Activated CD8-positive, alpha-beta memory T cell treated with anti-CD3 and anti-CD28 coated beads for 48 hours (primary cell): ENCODE measurements around the gene TTLL11.
"Not testable (repeated sequence)": the region's sequence is repeated elsewhere in the genome, so short reads cannot be mapped to it uniquely, and the experiment has no call there.

ENCODE experiments used
- DNase-seq, 3 experiments: peaks; one replicate each; pipeline ENCODE4 v3.0.0-alpha.2; 2020; ENCODE audit warnings: low read depth in 2 of 3, low spot score in 2 of 3

TTLL11 gene

DNA sequence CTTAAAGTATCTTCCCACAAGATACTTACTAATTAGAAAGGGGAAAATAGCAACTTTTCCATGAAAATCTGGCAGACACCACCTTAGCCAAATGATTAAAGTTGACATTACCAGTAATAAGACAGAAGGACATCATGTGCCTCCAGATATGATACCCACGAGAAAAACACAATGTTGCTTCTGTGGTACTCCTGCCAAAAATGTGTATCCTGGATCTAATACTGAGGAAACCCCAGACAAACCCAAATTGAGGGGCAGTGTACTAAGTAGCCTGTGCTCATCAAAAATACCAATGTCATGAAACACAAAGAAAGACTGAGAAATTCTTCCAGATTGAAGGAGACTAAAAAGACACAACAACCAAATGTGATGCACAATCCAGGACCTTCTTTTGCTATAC is 85.3 kb downstream of the TTLL11 start:
- no peak for DNase-seq

DNA sequence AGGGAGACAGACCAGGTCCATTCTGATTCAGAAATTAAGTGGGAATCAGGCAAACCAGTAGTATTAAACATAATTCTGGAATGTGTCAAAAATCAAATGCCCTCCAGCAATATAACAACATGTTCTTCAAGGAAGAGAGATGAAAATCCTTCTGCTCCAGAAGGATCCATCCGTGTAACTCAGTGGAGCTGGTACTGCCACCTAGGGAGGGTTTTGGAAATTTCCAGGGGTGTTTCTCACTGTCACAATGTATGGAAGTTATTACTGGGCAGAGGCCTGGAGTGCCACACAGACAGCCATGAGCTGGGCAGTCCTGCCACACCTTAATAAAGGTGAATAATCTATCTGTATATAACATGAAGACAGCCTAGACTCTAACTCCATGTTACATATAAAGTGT is 87.5 kb downstream of the TTLL11 start:
- DNase-seq = no peak

DNA sequence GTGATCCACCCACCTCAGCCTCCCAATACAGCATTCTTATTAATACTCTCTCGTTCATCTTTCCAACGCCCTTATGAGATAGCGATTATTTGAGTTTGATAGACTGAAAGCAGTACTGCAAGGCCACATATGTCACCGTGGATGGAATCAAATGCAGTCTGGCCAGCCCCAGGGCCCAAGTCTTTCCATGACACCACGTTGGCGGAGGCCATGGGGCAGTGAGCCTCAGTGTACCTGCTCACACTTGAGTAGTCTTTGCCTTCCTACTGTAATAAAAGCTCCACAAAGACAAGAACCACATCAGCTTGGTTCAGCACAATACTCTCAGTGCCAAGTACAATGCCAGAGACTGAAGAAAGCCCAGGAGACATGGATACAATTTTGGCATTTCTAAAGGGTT is 88.5 kb downstream of the TTLL11 start:
- DNase-seq = no peak

DNA sequence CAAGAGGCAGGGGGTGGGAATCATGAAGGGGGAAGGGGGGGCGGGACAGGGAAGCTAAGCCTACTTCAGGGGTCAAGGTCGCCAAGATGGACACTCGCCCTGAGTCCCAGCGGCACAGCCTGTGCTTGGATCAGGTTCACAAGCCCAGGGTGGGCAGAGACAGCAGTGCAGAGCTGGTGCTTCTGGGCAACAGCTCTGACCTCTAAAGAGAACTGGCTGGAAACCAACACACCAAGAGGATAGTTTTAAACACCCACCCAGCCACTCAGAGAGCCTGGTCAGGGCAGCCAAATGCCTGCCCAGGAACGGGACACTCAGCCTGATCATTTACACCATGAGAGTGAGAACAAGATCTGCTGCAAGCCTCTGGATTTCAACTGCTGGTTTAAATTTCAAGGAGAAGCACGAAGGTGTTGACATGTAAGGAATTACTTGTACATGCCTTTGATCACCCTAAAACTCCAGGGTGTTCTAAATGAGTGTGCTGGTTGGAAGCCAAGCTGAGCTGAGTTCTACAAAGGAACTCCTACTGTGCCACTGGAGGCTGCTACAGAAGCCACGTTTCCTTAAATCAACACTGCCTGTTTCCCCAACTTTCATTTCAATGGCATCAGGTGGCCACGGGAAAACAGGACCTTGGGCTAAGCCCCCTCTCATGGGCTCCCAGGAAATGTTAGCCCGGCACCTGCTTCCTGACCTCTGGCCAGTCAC is 91.5 kb downstream of the TTLL11 start:
- no peak for DNase-seq

DNA sequence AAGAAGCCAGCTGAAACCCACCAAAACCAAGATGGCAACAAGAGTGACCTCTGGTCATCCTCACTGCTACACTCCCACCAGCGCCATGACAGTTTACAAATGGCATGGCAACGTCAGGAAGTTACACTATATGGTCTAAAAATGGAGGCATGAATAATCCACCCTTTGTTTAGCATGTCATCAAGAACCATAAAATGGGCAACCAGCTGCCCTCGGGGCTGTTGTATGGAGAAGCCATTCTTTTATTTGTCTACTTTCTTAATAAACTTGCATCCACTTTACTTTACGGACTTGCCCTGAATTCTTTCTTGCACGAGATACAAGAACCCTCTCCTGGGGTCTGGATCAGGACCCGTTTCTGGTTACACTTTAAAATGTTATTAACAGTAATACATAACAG is 92.6 kb downstream of the TTLL11 start:
- DNase-seq = not testable (repeated sequence)

DNA sequence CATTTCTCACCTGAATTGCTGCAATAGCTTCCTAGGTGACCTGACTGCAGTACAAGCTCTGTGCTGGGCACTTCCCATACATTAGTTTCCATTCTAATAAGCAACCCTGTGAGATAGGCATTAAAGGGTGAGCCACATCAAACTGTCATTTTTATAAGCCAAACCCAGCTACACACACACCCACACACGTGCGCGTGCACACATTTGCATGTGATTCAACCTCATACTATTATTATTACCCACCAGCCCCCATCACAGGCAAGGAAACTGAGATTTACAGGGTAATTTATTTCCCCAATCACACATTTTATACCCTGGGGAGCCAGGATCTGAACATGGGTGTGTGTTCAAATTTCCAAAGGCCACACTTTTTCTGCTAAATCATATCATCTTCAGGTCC is 93.6 kb downstream of the TTLL11 start:
- no peak for DNase-seq

DNA sequence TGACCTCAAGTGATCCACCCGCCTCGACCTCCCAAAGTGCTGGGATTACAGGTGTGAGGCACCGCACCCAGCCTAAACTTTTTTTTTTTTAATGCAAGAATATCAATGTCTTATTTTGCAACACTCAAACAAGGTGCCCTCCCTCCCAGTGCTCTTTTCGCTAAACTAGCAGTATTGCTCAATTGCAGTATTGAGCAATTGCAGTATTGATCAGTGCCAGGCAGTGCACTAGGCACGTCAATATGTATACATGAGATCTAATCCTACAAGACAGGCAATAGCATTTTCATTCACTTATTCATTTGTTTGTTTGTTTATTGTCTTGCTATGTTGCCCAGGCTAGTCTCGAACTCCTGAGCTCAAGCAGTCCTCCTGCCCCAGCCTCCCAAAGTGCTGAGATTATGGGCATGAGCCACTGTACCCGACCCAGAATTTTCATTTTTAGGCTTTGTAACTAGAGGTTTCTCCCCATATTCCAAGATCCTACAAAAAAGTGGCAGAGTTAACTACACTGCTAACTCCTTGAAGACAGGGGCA is 94.5 kb downstream of the TTLL11 start:
- DNase-seq = no peak

DNA sequence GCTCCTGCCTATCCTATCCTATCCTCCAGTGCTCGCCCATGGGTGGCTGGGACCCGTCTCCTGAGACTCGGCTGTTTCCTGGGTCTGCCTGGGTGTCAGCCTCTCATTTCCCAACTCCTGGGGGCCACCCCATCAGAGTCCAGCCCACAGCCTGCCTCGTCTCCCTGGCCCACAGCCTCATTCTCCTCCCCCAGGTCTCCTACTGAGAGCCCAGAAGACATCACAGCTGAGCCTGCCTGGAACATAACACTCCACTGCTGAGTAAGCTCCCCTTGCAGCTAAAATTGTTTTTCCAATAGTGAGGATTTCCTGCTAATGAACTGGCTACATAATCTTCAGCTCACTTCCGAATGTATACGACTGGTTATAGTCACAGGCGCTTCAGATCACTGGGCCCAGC is 95.3 kb downstream of the TTLL11 start:
- DNase-seq = no peak

DNA sequence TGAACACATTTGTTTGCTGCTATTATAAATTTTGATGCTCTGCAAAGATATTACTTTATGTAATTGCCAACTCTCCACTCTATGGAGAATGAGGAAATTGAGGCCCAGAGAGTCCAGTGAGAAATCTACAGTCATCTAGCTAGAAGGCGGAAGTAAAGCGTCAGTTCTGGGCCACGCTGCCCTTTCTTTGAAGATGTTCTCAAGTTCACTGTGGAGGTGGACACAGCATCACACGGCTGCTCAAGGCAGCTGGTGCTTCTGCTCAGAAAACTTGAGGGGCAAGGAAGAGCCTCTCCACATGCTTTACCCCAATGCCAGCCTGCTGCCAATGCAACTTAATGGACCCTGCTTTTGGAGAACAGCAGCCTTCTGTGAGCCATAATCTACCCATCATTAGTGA is 96.3 kb downstream of the TTLL11 start:
- DNase-seq = no peak

DNA sequence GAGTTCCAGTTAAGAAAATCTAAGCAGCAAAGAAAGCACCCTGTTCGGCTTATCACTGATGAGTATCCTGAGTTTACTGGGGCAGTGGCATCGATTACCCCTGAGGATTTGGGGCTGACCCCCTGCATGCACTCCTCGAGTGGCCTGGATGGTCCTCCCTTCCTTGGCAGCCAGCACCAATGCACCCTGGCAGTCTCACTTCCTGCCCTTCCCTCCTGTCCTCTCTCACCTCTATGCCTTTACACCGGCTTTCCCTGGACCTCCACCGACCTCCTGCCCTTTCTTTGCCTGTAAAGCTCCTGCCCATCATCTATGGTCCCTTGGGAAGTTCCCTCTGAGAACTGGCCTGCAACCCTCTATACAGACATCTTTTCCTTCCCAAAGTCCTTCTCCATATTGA is 97.1 kb downstream of the TTLL11 start:
- DNase-seq = no peak

DNA sequence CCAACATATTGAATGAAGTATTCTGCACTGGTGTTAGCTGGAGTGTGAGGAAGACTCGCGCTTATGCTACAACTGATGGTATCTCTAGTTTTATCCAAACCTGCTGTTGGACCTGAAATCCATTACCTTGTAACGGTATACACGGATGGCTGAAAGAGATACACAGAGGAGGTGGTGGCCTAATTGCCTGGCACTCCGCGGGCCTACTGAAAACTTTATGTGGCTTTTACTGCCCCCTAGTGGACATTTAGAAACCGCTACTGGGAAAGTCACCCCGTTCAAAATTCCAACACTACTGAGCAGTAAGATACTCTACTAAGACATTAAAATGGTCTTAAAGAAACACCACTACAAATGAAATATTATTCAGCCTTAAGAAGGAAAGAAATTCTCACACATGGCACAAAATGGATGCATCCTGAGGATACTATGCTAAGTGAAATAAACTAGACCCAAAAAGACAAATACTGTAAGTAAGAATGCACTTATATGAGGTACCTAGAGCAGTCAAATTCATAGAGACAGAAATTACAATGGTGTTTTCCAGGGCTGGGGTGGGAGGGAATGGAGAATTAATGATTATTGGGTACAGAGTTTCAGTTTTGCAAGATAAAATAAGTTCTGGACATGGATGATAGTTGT is 100.4 kb downstream of the TTLL11 start:
- DNase-seq = peak in 1 of 3 experiments; percentile 23

DNA sequence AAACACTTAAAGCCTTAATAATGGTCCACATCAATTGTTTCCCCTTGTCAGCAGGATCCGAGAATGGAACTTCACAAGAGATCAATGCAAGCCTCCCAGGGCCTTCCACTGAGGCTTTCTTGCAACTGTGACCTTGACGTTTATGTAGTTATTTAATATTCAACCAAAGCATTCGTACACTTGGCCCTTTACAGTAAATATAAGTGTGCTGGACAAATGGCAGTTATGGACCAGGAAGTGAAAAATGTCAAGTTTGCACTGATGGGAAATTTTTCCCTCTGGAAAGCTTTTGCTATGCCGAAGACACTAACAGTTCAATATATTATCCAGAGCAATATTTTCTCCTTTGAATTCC is 101.8 kb downstream of the TTLL11 start:
- no peak for DNase-seq

DNA sequence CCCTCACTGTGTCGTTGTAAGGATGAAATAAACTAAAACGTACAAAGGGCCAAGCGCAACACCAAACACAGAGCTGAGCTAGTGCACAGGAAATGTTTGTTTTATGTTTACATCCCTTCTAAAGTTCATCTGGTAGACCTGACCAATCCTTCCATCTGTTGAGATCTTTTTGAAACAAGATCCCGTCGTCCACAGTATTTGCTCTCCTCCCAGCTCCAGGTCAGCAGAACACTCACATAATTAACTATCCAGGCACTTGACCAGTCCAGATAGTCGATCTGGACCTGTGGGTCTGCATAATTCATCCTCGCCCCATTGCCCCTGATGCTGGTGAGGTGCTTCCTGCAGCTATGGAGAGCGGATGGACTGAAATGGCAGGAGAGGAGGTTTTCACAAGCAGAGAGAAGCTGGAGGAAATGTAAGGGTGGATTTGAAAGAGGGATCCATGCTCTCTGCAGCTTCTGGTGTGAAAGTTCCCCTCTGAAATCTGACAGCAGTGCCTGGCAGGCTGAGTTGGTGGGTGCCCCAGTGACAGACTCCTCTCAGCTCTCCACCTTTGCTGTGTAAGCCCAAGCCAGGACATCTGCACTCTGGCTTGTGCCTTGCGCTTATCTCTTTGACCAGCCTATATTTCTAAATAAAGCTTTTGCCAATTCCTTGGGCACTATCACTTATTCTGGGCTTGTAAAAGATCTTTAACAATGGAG is 102.4 kb downstream of the TTLL11 start:
- no peak for DNase-seq

DNA sequence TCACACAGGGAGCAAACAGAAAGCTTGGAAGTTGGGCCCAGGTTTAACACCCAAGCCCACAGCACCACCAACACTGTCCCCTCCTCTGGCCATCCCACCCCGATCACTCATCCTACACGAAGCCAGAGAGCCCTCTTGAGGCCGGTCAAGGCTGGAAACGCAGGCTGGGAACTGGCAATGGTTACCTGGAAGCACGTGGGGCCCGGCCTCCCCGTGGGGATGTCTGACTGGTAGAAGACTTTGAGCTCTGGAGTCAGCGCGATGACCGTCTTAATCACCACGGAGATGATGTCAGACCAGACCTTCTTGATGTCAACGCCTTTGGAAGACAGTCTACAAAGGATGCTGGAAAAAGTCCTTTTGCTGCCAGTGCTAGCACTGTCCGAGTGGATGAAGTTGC is 104.1 kb downstream of the TTLL11 start:
- no peak for DNase-seq

DNA sequence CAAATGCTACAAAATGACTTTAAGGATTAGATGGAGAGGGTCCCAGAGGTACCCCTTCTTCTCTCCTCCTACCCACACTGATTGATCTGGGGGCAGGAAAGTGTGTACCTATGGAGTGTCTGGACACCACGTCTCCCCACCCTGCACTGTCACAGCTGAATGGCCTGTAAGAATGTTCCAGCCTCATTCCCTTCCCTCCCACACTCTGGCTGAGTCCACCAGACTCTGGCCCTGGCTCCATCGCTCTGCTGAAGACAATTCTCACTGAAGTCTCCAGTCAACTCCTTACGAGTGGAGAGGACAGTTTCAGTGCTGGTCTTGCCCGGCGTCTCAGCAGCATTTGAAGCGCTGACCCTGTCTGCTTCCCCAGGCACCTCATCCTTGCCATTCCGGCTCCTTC is 105.8 kb downstream of the TTLL11 start:
- no peak for DNase-seq

DNA sequence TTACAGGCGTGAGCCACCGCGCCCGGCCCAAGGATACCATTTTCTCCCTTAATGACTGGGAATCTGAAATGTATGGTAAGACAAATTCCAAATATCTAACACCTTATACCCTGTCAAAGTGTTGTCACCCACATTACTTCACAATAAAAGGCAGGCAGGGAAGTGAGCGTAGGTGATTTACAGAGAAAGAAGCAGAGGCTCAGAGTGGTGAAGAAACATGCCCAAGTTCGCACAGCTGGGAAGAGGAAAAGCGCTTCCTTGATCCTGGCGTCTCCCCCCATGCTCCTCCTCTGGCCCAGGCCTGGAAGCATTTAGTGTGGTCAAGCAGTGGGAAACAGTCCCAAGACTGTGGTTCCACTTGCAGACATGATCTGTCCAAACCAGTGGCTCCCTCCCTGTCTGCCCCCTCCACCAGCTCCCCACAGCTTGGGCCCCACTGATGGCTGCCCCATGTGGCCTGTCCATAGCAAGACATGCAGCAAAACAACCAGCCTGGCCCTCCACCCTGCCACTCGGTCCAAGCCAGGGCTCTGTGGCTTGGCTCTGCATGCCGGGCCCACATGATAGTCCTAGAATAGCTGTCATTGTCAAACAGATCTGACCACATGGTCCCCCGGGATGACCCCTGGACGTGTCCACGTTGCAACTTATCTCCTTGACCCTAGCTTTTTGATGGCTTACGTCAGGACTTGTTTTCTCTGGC is 107.2 kb downstream of the TTLL11 start:
- DNase-seq = no peak

DNA sequence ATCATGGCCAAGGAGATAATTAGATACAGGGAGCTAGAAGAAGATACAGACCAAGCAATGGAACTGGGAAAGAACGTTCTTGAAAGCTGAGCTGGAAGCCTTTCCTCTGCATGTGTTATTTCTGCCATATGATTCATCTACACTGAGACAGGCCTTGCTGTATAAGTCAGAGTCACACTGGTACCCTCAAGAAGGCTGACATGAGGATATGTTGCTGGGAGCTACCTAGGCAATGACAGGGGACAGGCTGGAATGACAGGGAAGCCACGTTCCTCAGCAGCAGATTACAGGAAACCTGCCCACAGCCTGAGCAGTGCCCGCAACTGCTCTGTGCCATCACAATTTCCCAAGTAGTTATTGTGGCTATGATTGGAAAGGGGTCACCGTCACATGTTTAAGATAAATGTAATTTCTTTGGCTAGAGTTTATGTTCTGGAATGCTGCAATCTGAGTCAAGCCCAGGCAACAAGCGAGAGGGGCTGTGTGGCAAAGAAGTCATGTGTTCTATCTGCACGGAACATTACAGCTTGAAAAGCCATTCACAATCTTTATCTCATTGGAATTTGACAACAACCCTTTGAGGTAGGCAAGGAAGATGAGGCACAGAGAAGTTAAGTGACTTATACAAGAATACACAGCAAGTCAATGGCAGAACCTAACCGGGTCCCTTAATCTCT is 108.2 kb downstream of the TTLL11 start:
- no peak for DNase-seq

DNA sequence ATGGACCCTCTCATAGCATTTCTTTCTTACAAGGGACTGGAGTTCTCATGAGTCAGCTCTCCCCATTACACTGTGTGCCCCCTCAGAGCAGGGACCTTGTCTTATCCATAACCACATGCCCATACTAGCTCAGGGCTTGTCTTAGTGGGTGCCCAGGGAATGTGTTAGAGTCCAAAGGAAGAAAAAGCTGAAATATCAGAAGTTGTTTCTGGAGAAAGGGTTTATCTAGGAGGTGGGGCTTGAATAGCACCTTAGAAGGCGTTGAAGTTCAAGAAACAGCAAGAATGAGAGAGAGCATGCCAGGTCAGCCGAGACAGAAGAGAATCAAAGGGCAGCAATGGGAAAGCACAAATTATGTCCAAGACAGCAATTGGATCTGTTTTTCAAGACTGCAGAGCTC is 109.4 kb downstream of the TTLL11 start:
- DNase-seq = no peak

DNA sequence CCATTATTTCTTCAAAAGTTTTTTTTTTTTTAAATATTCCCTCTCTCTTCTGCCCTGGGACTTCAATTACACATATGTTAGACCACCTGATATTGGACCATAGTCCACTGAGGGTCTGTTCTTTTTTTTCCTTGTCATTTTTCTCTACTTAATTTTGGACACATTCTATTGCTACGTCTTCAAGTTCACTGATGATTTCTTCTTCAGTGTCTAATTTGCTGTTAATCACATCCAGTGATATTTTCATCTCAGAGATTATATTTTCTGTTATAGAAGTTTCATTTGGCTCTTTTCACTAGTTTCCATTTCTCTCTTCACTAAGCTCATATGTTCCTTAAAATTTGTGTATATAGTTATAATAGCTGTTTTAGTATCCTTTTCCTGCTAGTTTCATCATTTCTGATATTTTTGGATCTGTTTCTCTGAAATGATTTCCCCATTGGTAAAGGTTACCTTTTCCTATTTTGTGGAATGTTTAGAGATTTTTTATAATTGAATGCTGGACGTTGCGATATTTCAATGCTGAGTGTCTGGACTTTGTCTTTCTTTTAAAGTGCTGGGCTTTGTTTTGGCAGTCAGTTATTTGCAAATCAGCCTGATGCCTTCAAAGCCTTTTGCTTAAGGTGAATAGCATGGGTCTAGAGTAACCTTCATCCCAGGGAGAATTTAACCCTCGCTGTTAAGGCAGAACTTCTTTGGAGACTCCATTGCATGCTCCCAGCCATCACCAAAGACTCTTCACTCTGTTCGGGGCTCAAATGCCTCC is 111.8 kb downstream of the TTLL11 start:
- DNase-seq = no peak

DNA sequence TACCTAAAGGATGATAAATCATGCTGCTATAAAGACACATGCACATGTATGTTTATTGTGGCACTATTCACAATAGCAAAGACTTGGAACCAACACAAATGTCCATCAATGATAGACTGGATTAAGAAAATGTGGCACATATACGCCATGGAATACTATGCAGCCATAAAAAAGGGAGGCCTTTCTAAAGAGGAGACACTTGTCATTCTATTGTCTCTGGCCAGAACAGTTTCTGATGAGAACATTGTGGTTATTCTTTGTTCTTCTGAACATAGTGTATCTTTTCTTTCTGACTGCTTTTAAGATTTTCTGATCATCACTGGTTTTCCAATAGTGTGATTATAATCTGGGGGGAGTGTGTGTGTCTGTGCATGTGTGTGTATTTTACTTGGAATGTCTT is 112.4 kb downstream of the TTLL11 start:
- not testable (repeated sequence) for DNase-seq
